ENCODE measurements around the gene ZNF223. TPM values are rescaled to one million over a fixed set of nuclear protein-coding genes. Genes with fewer than 3 reads are reported as not detected.

The ZNF223 gene
- total RNA-seq, 1 donor from 2014 or later, result 8.4 TPM

GRCh38 chr19:44055870-44056269 is 4.0 kb downstream of the ZNF223 start:
- no peaks in the 10 kb centered on the region for H3K9me3 Mint-ChIP-seq
- peaks cover 40% of the 10 kb centered on the region for H3K36me3 Mint-ChIP-seq
- no peak overlapping the region for H3K27ac Mint-ChIP-seq
- DNase-seq (ENCODE audit: extremely low spot score, unreplicated experiment), result no peak
- no peak overlapping the region for H3K4me3 Mint-ChIP-seq
- H3K4me1 Mint-ChIP-seq (ENCODE audit: unreplicated experiment), result peaks cover 12% of the 10 kb centered on the region
- no peaks in the 10 kb centered on the region for H3K27me3 Mint-ChIP-seq
- TF ChIP-seq, protein P1, sequence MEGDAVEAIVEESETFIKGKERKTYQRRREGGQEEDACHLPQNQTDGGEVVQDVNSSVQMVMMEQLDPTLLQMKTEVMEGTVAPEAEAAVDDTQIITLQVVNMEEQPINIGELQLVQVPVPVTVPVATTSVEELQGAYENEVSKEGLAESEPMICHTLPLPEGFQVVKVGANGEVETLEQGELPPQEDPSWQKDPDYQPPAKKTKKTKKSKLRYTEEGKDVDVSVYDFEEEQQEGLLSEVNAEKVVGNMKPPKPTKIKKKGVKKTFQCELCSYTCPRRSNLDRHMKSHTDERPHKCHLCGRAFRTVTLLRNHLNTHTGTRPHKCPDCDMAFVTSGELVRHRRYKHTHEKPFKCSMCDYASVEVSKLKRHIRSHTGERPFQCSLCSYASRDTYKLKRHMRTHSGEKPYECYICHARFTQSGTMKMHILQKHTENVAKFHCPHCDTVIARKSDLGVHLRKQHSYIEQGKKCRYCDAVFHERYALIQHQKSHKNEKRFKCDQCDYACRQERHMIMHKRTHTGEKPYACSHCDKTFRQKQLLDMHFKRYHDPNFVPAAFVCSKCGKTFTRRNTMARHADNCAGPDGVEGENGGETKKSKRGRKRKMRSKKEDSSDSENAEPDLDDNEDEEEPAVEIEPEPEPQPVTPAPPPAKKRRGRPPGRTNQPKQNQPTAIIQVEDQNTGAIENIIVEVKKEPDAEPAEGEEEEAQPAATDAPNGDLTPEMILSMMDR (conservative IDR thresholded peaks at IDR 0.05), result no peak

DNA sequence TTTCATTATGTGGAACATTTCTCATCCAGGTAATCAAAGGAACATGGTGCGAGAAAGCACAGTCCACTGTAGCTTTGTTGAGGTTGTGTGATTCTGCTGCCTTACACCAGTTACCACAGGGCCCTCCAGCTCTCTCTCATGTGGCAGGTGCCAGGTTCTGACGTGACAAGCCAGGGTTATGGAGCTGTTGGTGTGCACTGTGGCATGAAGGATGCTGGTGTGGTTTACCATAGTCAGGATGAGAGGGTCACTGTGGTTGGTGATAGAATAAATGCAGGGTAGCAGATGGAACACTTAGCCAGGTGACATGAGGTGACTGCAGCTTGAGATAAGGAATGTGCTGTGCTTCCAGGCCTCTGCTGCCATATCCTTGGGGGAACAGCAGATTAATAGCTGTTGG is 7.4 kb downstream of the ZNF223 start:
- H3K4me3 Mint-ChIP-seq, result no peak overlapping the region
- DNase-seq (ENCODE audit: extremely low spot score, unreplicated experiment), result no peak
- H3K27ac Mint-ChIP-seq, result no peak overlapping the region
- H3K27me3 Mint-ChIP-seq, result no peaks in the 10 kb centered on the region
- H3K36me3 Mint-ChIP-seq, result peaks cover 62% of the 10 kb centered on the region
- no peaks in the 10 kb centered on the region for H3K4me1 Mint-ChIP-seq (ENCODE audit: unreplicated experiment)
- TF ChIP-seq, protein P1 (conservative IDR thresholded peaks at IDR 0.05), result no peak
- no peaks in the 10 kb centered on the region for H3K9me3 Mint-ChIP-seq

GRCh38 chr19:44061038-44061437 is 9.2 kb downstream of the ZNF223 start:
- TF ChIP-seq, protein P1 (conservative IDR thresholded peaks at IDR 0.05), result no peak

GRCh38 chr19:44066305-44066704 is 14.5 kb downstream of the ZNF223 start:
- peaks cover 67% of the 10 kb centered on the region for H3K36me3 Mint-ChIP-seq
- H3K9me3 Mint-ChIP-seq, result peaks cover 38% of the 10 kb centered on the region

More at GRCh38 chr19:44061038-44061437, 9.2 kb downstream of the ZNF223 start:
- no peaks in the 10 kb centered on the region for H3K27me3 Mint-ChIP-seq
- H3K36me3 Mint-ChIP-seq, result peaks cover 60% of the 10 kb centered on the region
- DNase-seq (ENCODE audit: extremely low spot score, unreplicated experiment), result no peak
- H3K27ac Mint-ChIP-seq, result no peak overlapping the region
- no peaks in the 10 kb centered on the region for H3K4me1 Mint-ChIP-seq (ENCODE audit: unreplicated experiment)
- no peak overlapping the region for H3K4me3 Mint-ChIP-seq
- peaks cover 8% of the 10 kb centered on the region for H3K9me3 Mint-ChIP-seq

GRCh38 chr19:44069415-44069814 is 17.6 kb downstream of the ZNF223 start:
- H3K27me3 Mint-ChIP-seq, result no peaks in the 10 kb centered on the region
- DNase-seq (ENCODE audit: extremely low spot score, unreplicated experiment), result no peak
- H3K9me3 Mint-ChIP-seq, result peaks cover 42% of the 10 kb centered on the region
- no peak overlapping the region for H3K27ac Mint-ChIP-seq
- peaks cover 18% of the 10 kb centered on the region for H3K4me1 Mint-ChIP-seq (ENCODE audit: unreplicated experiment)
- TF ChIP-seq, protein P1 (conservative IDR thresholded peaks at IDR 0.05), result no peak
- peaks cover 53% of the 10 kb centered on the region for H3K36me3 Mint-ChIP-seq
- H3K4me3 Mint-ChIP-seq, result no peak overlapping the region

More at GRCh38 chr19:44066305-44066704, 14.5 kb downstream of the ZNF223 start:
- H3K27me3 Mint-ChIP-seq, result no peaks in the 10 kb centered on the region
- peaks cover 1% of the 10 kb centered on the region for H3K4me1 Mint-ChIP-seq (ENCODE audit: unreplicated experiment)
- H3K27ac Mint-ChIP-seq, result no peak overlapping the region
- DNase-seq (ENCODE audit: extremely low spot score, unreplicated experiment), result no peak
- no peak overlapping the region for H3K4me3 Mint-ChIP-seq
- TF ChIP-seq, protein P1 (conservative IDR thresholded peaks at IDR 0.05), result no peak
